Measurements from ENCODE around the gene RSPRY1. TPM values are rescaled to one million over a fixed set of nuclear protein-coding genes. Genes with fewer than 3 reads are reported as not detected.

The RSPRY1 gene
- total RNA-seq, 2 experiments from 2014 or later: 32.2 to 34.2 TPM

DNA sequence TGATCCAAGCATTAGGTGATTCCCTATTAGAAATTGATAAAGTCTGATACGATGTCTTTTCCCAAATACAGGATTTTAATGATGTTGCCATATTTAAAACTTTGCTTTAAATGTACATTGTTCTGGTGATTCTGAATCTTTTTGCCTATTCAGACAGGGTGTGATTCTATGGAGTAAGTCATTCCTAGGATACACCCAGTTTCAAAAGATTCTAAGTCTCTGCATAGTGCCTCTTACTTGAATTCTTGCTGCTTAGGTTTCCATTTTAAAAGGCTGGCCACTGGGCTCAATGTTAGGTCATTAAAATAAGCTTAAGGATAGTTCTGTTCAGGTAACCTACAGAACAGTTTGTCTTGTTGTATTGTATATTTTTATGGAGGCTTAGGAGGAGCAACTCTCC is 36.9 kb downstream of the RSPRY1 start:
- H3K36me3 Mint-ChIP-seq (ENCODE audit: low read depth): peaks cover 76% of the 10 kb centered on the region
- no peak for DNase-seq
- ChIA-PET CTCF (interaction anchor here (1.6 kb wide), 1 partner anchor 14 kb away, joined by 4 read pairs; no protein-coding TSS in a partner anchor), POLR2A (no interaction called here)
- no peak overlapping the region for H3K4me3 Mint-ChIP-seq
- no peak overlapping the region for H3K27ac Mint-ChIP-seq
- H3K27me3 Mint-ChIP-seq: no peaks in the 10 kb centered on the region
- H3K4me1 Mint-ChIP-seq: no peaks in the 10 kb centered on the region
- H3K9me3 Mint-ChIP-seq: peaks cover 16% of the 10 kb centered on the region

DNA sequence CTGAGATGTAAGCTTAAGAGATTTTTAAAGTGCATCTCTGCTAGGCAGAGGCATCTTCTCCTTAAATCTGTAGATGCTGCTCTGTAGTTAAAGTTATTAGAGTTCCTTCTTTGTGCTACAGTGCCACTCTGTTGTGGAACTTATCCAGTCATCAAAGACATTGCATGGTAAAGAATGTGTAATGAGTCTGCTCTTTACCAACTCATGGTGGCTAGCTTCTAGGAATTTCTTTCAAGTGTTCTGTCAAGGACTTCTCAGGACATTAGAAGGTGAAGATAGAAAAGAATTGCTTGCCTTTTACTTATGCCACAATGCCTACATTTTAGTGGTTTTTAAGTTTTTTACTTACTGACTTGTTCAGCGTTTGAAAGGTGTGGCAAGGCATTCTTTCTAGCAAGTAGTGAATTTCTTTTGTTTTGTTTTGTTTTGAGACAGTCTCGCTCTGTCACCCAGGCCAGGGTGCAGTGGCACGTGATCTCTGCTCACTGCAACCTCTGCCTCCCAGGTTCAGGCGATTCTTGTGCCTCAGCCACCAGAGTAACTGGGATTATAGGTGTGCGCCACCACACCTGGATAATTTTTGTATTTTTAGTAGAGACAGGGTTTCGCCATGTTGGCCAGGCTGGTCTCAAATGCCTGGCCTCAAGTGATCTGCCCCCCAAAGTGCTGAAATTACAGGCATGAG is 38.7 kb downstream of the RSPRY1 start:
- no peaks in the 10 kb centered on the region for H3K27me3 Mint-ChIP-seq
- no peak overlapping the region for H3K4me3 Mint-ChIP-seq
- DNase-seq: no peak
- ChIA-PET POLR2A (interaction anchor here (0.6 kb wide), 1 partner anchor 1099 kb away, joined by 3 read pairs; no protein-coding TSS in a partner anchor), CTCF (interaction anchor here (0.6 to 1.4 kb wide), 3 partner anchors 10 to 254 kb away, joined by 3 to 4 read pairs (median 3); no protein-coding TSS in a partner anchor)
- H3K9me3 Mint-ChIP-seq: peaks cover 3% of the 10 kb centered on the region
- no peaks in the 10 kb centered on the region for H3K4me1 Mint-ChIP-seq
- peaks cover 67% of the 10 kb centered on the region for H3K36me3 Mint-ChIP-seq (ENCODE audit: low read depth)
- H3K27ac Mint-ChIP-seq: no peak overlapping the region

DNA sequence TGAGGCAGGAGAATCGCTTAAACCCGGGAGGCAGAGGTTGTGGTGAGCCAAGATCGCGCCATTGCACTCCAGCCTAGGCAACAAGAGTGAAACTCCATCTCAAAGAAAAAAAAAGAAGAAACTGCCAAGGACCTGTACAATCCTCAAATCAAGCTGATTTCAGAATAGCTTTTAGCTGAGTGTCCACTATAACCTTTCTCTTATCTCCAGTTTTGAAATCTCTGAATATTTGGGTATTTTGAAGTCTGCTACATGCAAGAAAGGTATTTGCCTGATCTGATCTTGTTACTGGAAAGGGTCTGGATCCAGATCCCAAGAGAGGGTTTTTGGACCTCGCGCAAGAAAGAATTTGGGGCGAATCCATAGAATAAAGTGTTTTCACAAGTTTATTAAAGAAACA is 39.8 kb downstream of the RSPRY1 start:
- ChIA-PET CTCF (no interaction called here), POLR2A (no interaction called here)
- Mint-ChIP-seq H3K9me3 (no peaks in the 10 kb centered on the region), H3K4me3 (no peak overlapping the region), H3K4me1 (no peaks in the 10 kb centered on the region), H3K27ac (no peak overlapping the region), H3K36me3 (ENCODE audit: low read depth) (peaks cover 67% of the 10 kb centered on the region), H3K27me3 (no peaks in the 10 kb centered on the region)
- no peak for DNase-seq

DNA sequence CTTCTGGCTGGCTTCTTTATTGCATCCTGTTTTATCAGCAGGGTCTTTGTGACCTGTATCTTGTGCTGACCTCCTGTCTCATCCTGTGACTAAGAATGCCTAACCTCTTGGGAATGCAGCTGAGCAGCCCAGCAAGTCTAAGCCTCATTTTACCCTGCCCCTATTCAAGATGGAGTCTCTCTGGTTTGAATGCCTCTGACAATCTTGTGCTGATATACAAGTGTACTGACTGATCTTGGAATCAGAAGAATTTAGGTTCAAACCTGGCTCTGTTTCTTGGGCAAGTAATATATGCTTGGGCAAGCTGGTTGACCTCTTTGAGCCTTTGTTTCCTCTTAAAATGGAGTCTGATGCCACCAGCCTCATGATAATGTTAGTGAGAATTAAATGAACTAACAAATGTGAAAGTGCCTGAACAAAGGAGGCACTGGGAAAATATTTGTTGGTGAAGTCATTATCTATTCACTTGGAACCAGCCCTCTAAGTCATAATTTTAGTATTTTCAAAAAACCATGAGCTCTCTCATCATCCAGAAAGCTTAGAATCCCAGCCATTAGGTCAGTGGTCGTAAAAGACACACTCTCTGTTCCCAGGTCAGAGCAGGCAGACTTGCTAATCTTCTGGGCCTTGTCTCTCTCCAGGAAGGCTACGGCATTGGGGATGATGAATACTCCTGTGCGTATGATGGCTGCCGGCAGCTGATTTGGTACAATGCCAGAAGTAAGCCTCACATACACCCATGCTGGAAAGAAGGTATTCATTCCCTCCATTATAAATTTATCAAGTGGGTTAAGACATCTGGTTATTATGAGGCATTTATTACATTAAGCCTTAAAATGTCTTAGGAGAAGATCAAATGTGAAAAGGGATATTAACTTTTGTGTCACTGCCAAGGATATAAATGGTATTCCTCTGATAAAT is 40.8 kb downstream of the RSPRY1 start:
- POLR2A ChIA-PET: no interaction called here
- Mint-ChIP-seq H3K4me3 (no peak overlapping the region), H3K36me3 (ENCODE audit: low read depth) (peaks cover 66% of the 10 kb centered on the region), H3K27me3 (no peaks in the 10 kb centered on the region), H3K27ac (no peak overlapping the region), H3K4me1 (no peaks in the 10 kb centered on the region), H3K9me3 (no peaks in the 10 kb centered on the region)
- CTCF ChIA-PET: interaction anchor here (1.4 kb wide), 1 partner anchor 16 kb away, joined by 3 read pairs; no protein-coding TSS in a partner anchor
- DNase-seq: no peak

DNA sequence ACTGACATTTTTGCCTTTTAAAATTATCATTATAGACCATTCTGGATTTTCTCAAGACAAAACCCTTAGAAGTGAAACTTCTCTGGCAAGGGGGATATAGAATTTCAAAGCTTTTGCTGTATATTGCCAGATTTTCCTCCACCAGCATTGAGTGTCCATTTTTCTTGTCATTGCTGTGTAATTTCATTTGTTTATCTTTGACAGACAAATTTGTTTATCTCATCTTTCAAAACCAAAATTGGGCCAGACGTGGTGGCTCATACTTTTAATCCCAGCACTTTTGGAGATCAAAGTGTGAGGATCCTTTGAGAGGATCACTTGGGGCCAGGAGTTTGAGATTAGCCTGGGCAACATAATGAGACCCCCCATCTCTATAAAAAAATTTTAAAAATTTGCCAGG is 43.0 kb downstream of the RSPRY1 start:
- ChIA-PET CTCF (interaction anchor here (1.4 kb wide), 1 partner anchor 23 kb away, joined by 4 read pairs; no protein-coding TSS in a partner anchor), POLR2A (no interaction called here)
- no peak overlapping the region for H3K4me3 Mint-ChIP-seq
- no peak for DNase-seq
- no peaks in the 10 kb centered on the region for H3K9me3 Mint-ChIP-seq
- no peaks in the 10 kb centered on the region for H3K27me3 Mint-ChIP-seq
- peaks cover 67% of the 10 kb centered on the region for H3K36me3 Mint-ChIP-seq (ENCODE audit: low read depth)
- H3K4me1 Mint-ChIP-seq: no peaks in the 10 kb centered on the region
- H3K27ac Mint-ChIP-seq: no peak overlapping the region

DNA sequence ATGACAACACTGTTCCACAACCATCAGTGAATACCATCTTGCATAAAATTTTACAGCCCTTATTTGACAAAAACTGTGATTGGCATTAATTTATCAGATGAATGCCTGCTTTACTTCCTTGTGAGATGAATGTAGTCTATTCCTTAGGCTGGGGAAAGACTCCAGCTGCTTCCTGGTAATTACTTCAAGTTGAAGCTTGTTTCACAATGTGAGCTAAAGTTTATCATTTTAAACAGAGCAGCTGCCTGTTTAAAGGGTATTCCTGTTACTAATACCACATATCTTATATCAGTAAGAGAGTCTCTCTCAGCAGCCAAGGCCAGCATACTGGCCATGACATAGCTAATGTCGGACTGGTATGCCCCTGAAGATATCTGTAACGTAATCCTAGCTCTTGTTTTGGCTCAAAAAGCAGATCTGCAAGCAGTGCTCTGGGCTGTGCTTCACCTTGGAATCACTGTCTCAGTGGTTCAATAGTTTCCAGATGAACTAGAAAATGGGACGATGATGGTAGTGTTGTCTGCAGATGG is 45.8 kb downstream of the RSPRY1 start:
- Mint-ChIP-seq H3K36me3 (ENCODE audit: low read depth) (peaks cover 73% of the 10 kb centered on the region), H3K4me1 (peaks cover 5% of the 10 kb centered on the region), H3K4me3 (no peak overlapping the region), H3K27ac (no peak overlapping the region), H3K27me3 (no peaks in the 10 kb centered on the region), H3K9me3 (no peaks in the 10 kb centered on the region)
- ChIA-PET CTCF (interaction anchor here (1.1 to 1.2 kb wide), 2 partner anchors 10 to 18 kb away, joined by 3 read pairs; no protein-coding TSS in a partner anchor), POLR2A (no interaction called here)
- DNase-seq: no peak

DNA sequence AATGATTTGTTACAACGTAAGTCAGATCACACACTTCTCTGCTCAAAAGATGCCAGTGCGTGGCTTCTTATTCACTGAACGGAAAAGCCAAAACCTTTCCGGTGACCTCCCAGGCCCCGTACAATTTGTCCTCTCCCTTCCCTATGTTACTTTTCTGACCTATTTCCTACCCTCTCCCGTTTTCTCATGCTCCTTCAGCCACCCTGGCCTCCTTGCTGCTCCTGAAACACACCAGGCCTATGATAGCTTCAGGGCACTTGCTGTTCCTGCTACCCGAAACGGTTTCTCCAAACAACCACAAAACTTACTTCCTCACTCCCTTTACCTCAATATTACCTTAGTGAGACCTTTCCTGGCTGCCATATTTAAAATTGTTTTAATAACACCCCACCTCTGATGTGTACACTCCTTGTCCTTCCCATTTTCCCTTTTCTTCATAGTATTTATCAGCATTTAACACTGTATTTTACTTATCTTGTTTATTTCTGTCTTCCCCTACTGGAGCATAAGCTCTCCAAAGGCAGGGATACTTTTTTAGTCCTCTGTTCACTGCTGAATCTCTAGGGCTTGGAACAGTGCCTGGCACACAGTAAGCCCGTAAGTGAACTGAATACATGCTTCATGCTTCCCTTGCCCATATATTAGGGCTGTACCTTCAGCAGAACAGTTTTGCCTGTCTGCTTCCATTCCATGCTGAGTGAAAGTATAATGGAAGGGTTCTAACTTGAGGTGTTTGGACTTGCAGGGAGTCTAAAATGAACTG is 48.0 kb downstream of the RSPRY1 start:
- H3K9me3 Mint-ChIP-seq: no peaks in the 10 kb centered on the region
- ChIA-PET CTCF (no interaction called here), POLR2A (no interaction called here)
- DNase-seq: no peak
- peaks cover 5% of the 10 kb centered on the region for H3K4me1 Mint-ChIP-seq
- H3K27me3 Mint-ChIP-seq: no peaks in the 10 kb centered on the region
- H3K4me3 Mint-ChIP-seq: no peak overlapping the region
- peaks cover 68% of the 10 kb centered on the region for H3K36me3 Mint-ChIP-seq (ENCODE audit: low read depth)
- H3K27ac Mint-ChIP-seq: no peak overlapping the region

DNA sequence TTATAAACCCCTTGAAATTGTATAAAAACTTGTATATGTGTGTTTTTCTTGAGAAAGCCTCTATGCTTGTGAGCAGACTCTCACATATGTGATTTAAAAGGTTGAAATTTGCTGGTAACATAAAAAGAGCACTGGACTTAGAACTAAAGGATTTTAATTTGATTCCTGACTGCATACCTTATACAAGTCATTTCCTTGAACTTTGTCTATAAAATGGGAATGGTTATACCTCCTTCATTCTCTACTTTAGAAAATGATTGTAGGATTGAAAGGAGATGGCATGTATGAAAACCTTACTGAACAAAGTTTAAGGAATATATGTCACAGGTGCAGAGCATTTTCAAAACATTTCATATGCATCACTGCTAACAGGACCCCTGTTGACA is 48.6 kb downstream of the RSPRY1 start:
- no peak for DNase-seq
- no peaks in the 10 kb centered on the region for H3K9me3 Mint-ChIP-seq
- no peak overlapping the region for H3K4me3 Mint-ChIP-seq
- no peaks in the 10 kb centered on the region for H3K27me3 Mint-ChIP-seq
- POLR2A ChIA-PET: no interaction called here
- H3K27ac Mint-ChIP-seq: no peak overlapping the region
- peaks cover 5% of the 10 kb centered on the region for H3K4me1 Mint-ChIP-seq
- H3K36me3 Mint-ChIP-seq (ENCODE audit: low read depth): peaks cover 72% of the 10 kb centered on the region
- CTCF ChIA-PET: no interaction called here

DNA sequence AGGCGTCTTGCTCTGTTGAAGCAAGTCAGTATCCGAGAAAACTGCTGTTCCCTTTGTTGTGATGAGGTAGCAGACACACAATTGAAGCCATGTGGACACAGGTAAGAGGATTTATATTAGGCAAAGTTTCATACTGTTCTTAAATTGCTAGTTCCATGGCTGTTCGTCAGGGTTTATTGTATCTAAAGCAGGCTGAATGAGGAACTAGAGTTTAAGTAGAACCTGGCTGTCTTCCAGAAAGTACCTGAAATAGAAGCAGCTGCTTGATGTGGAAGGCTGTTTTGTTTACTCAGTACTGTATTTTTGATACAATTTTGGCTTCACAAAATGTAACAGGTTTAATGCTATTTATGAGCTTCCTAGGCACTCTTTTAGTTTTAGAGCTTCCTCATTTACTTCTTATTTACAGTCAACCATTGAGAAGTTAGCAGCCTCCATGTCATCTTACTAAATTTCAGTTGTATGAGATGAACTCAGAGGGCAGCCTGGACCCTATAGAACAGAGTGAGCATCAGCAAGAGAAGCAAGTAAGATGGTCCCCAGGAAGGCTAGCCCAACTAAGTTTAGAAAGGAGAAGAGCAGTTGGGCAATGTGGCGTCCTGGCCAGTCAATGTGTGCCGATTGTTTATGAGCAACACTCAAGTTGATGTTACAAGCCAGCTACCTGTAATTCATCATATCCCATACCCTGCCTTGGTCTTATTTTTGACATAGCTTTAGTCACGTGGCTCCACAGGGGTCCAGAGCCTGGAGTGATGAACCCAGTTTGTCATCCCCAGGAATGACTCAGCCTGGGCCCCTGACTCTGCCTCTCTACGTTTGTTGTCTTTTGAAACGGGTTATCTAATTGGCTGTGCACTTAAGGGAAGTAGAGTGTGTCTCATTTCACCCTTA is 49.2 kb downstream of the RSPRY1 start:
- H3K36me3 Mint-ChIP-seq (ENCODE audit: low read depth): peaks cover 70% of the 10 kb centered on the region
- no peaks in the 10 kb centered on the region for H3K9me3 Mint-ChIP-seq
- H3K4me3 Mint-ChIP-seq: no peak overlapping the region
- ChIA-PET POLR2A (no interaction called here), CTCF (interaction anchor here (0.9 kb wide), 1 partner anchor 14 kb away, joined by 4 read pairs; no protein-coding TSS in a partner anchor)
- DNase-seq: no peak
- H3K4me1 Mint-ChIP-seq: peaks cover 5% of the 10 kb centered on the region
- H3K27ac Mint-ChIP-seq: no peak overlapping the region
- no peaks in the 10 kb centered on the region for H3K27me3 Mint-ChIP-seq

DNA sequence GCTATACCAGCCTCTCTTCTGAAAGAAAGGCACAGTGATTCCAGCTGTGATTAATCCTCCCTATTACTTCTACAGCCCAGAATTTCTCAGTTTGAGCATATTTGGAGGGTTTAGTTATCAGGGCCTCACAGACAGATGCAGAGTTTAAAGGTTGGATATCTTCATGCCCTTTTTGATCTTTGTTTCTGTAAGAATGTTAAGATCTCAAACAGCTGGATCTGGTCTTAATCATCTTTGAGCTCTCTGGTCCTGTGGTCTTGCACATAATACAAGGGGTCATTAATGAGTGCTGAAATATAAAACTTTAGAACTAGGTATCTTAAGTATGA is 49.9 kb downstream of the RSPRY1 start:
- ChIA-PET CTCF (interaction anchor here (0.9 kb wide), 1 partner anchor 13 kb away, joined by 4 read pairs; no protein-coding TSS in a partner anchor), POLR2A (no interaction called here)
- H3K9me3 Mint-ChIP-seq: no peaks in the 10 kb centered on the region
- no peak for DNase-seq
- peaks cover 5% of the 10 kb centered on the region for H3K4me1 Mint-ChIP-seq
- peaks cover 63% of the 10 kb centered on the region for H3K36me3 Mint-ChIP-seq (ENCODE audit: low read depth)
- H3K27ac Mint-ChIP-seq: no peak overlapping the region
- no peak overlapping the region for H3K4me3 Mint-ChIP-seq
- no peaks in the 10 kb centered on the region for H3K27me3 Mint-ChIP-seq

DNA sequence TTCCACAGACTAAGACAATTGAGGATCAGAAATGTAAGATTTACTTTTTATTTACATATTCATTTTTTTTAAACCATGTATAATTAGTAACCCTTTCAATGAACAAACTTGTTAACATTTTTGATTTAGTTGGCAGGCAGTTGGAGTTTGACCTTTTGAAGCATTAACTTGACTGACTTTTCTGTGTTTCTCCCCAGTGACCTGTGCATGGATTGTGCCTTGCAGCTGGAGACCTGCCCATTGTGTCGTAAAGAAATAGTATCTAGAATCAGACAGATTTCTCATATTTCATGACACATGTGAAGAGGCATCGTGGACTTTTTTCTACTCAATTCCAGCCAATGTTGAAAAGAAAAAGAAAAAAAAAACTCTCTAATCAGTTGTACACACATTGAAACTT is 52.6 kb downstream of the RSPRY1 start:
- Mint-ChIP-seq H3K27me3 (no peaks in the 10 kb centered on the region), H3K4me3 (no peak overlapping the region), H3K4me1 (peaks cover 5% of the 10 kb centered on the region), H3K36me3 (ENCODE audit: low read depth) (peaks cover 45% of the 10 kb centered on the region), H3K27ac (no peak overlapping the region), H3K9me3 (no peaks in the 10 kb centered on the region)
- ChIA-PET POLR2A (no interaction called here), CTCF (interaction anchor here (0.6 kb wide), 1 partner anchor 837 kb away, joined by 3 read pairs; no protein-coding TSS in a partner anchor)
- no peak for DNase-seq

DNA sequence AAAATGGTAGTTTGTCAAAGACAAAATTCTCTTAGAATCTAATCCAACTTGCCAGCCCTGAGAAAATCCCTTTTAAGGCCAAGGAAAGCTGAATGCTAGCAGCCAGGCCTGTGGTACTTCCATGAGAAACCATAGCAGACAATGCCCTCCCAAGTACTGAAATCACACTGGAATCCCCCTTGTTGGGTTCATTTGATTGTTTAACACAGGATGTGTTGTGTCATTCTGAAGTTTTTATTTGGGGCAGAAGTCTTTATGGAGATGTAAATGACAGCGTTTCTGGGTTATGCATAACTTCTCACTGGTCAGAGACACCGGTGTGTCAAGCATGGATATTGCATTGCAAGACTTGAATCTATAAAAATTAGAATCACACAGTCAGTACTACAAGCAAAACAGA is 53.0 kb downstream of the RSPRY1 start:
- no peak for DNase-seq
- Mint-ChIP-seq H3K9me3 (no peaks in the 10 kb centered on the region), H3K4me3 (no peak overlapping the region), H3K27ac (no peak overlapping the region), H3K27me3 (no peaks in the 10 kb centered on the region), H3K4me1 (peaks cover 8% of the 10 kb centered on the region), H3K36me3 (ENCODE audit: low read depth) (peaks cover 41% of the 10 kb centered on the region)
- ChIA-PET POLR2A (no interaction called here), CTCF (interaction anchor here (0.6 kb wide), 1 partner anchor 837 kb away, joined by 3 read pairs; no protein-coding TSS in a partner anchor)
